HEK293T (cell line): ENCODE results near the gene NLGN2.

Experiments
- ARNT ChIP-seq: fragments of 450-650 bp; IDR thresholded peaks from 2 replicates; pipeline ENCODE4 v1.6.1; 2017; ENCODE audit warnings: mild to moderate bottlenecking
- BHLHE40 ChIP-seq: fragments of 450-650 bp; IDR thresholded peaks from 2 replicates; pipeline ENCODE4 v1.6.1; 2016; ENCODE audit warnings: mild to moderate bottlenecking, moderate library complexity, borderline replicate concordance
- ELF4 ChIP-seq: fragments of 450-650 bp; IDR thresholded peaks from 2 replicates; pipeline ENCODE4 v1.6.1; 2017; ENCODE audit warnings: antibody characterized with exemption
- FOXM1 ChIP-seq: fragments of 450-650 bp; IDR thresholded peaks from 2 replicates; pipeline ENCODE4 v1.6.1; 2017; ENCODE audit warnings: mild to moderate bottlenecking, borderline replicate concordance
- HDGF ChIP-seq: fragments of 450-650 bp; IDR thresholded peaks from 2 replicates; pipeline ENCODE4 v1.6.1; 2017; ENCODE audit warnings: antibody characterized with exemption, borderline replicate concordance
- SUZ12 ChIP-seq: fragments of 450-650 bp; IDR thresholded peaks from 2 replicates; pipeline ENCODE4 v1.6.1; 2016; ENCODE audit warnings: mild to moderate bottlenecking

GRCh38 chr17:7448461-7448860 lies 40.8 kb downstream of the NLGN2 start:
- TF ChIP-seq BHLHE40, result no peak
- no peak for TF ChIP-seq HDGF
- TF ChIP-seq ARNT, result no peak
- no peak for TF ChIP-seq FOXM1
- no peak for TF ChIP-seq ELF4
- TF ChIP-seq SUZ12, result no peak
